ENCODE results near the gene CTXND1.

Gene CTXND1

DNA sequence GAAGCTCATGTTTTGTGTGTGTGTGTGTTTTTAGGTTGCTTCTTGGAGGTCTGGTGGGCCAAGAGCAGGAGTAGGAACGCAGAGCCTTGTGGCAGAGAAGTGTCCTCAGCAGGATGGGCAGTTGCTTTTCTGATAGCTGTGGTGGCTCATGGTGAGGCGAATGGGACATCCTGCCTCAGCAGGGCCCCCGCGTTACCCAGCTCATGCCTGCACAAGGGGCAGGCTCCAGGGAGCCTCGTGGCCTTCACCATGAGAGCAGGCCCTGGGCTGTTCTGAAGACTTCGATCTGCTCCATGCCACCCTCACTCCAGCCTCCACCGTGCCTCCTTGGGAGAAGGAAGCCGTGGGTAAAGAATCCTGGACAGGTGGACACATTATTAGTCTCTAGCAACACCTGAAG lies 33.4 kb upstream of the CTXND1 start:
- TF ChIP-seq, protein P1, sequence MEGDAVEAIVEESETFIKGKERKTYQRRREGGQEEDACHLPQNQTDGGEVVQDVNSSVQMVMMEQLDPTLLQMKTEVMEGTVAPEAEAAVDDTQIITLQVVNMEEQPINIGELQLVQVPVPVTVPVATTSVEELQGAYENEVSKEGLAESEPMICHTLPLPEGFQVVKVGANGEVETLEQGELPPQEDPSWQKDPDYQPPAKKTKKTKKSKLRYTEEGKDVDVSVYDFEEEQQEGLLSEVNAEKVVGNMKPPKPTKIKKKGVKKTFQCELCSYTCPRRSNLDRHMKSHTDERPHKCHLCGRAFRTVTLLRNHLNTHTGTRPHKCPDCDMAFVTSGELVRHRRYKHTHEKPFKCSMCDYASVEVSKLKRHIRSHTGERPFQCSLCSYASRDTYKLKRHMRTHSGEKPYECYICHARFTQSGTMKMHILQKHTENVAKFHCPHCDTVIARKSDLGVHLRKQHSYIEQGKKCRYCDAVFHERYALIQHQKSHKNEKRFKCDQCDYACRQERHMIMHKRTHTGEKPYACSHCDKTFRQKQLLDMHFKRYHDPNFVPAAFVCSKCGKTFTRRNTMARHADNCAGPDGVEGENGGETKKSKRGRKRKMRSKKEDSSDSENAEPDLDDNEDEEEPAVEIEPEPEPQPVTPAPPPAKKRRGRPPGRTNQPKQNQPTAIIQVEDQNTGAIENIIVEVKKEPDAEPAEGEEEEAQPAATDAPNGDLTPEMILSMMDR (IDR thresholded peaks at IDR 0.05; ENCODE audit: borderline replicate concordance, insufficient read depth, low read depth, low read length): no peak

DNA sequence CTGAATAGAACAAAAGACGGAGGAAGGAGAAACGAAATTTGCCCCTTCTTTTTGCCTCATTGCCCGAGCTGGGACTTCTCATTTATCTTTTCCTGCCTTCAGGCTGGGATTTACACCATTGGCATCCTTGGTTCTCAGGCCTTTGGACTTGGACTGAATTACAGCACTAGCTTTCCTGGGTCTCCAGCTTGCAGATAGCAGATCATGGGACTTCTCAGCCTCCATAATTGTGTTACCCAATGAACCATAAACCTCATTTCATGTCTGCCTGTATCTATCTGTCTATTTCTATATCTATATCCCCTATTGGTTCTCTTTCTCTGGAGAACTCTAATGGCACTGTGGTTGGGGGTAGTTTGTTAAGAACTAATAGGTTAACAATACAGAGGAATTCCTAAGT lies 31.5 kb upstream of the CTXND1 start:
- H3K4me3 ChIP-seq (ENCODE audit: low read depth, low read length): no peak overlapping the region
- TF ChIP-seq, protein P1 (IDR thresholded peaks at IDR 0.05; ENCODE audit: borderline replicate concordance, insufficient read depth, low read depth, low read length): no peak

More for the DNA sequence above, 33.4 kb upstream of the CTXND1 start:
- no peak overlapping the region for H3K4me3 ChIP-seq (ENCODE audit: low read depth, low read length)

DNA sequence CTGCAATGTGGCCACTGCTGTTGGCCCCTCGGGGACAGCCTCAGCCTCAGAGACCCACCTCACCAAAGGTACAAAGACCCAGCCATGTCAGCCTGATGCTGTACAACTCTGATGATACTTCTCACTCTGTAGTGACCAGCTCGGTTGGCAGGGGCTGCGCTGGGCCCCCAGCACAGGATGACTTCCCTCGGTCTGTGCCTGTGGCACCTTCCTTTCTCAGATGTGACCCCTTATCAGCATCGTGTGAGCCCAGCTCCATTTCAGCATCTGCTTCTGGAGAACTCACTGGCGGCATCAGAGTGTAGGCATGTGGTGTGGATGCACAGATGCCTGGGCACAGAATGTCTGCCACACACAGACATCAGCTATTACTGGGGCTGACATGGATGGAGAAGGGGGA lies 25.1 kb upstream of the CTXND1 start:
- H3K4me3 ChIP-seq (ENCODE audit: low read depth, low read length): no peak overlapping the region
- TF ChIP-seq, protein P1 (IDR thresholded peaks at IDR 0.05; ENCODE audit: borderline replicate concordance, insufficient read depth, low read depth, low read length): no peak

- TF ChIP-seq, protein P1 (IDR thresholded peaks at IDR 0.05; ENCODE audit: borderline replicate concordance, insufficient read depth, low read depth, low read length): no peak
- H3K4me3 ChIP-seq (ENCODE audit: low read depth, low read length): no peak overlapping the region
Observed at GRCh38 chr15:80275961-80276360, 23.9 kb upstream of the CTXND1 start.

GRCh38 chr15:80274996-80275395 lies 23.0 kb upstream of the CTXND1 start:
- TF ChIP-seq, protein P1 (IDR thresholded peaks at IDR 0.05; ENCODE audit: borderline replicate concordance, insufficient read depth, low read depth, low read length): no peak
- no peak overlapping the region for H3K4me3 ChIP-seq (ENCODE audit: low read depth, low read length)

DNA sequence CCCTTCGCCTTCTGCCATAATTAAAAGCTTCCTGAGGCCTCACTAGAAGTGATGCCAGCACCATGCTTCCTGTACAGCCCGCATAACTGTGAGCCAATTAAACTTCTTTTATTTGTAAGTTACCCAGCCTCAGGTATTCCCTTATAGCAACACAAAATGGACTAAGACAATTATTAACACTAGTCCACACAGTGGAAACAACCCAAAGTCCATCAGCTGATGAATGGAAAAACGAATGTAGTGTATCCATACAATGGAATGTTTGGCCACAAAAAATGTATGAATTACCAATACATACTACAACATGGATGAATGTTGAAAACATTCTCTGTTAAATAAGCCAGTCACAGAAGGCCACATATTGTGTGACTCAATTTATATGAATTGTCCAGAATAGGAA lies 22.5 kb upstream of the CTXND1 start:
- TF ChIP-seq, protein P1 (IDR thresholded peaks at IDR 0.05; ENCODE audit: borderline replicate concordance, insufficient read depth, low read depth, low read length): no peak
- H3K4me3 ChIP-seq (ENCODE audit: low read depth, low read length): no peak overlapping the region

- TF ChIP-seq, protein P1 (IDR thresholded peaks at IDR 0.05; ENCODE audit: borderline replicate concordance, insufficient read depth, low read depth, low read length): no peak
- H3K4me3 ChIP-seq (ENCODE audit: low read depth, low read length): no peak overlapping the region
Observed at GRCh38 chr15:80272987-80273386, 21.0 kb upstream of the CTXND1 start.

Data from GM12875 (cell line).